ENCODE measurements around the gene GBGT1.

Gene GBGT1

GRCh38 chr9:133121915-133122550, 41.7 kb downstream of the GBGT1 start:
- Mint-ChIP-seq H3K4me3 (peak overlapping the region; percentile 74), H3K4me1 (ENCODE audit: low read depth) (peaks cover 88% of the 10 kb centered on the region), H3K27ac (peak overlapping the region; percentile 92), H3K9me3 (no peaks in the 10 kb centered on the region), H3K36me3 (ENCODE audit: low read depth) (no peaks in the 10 kb centered on the region), H3K27me3 (no peaks in the 10 kb centered on the region)

DNA sequence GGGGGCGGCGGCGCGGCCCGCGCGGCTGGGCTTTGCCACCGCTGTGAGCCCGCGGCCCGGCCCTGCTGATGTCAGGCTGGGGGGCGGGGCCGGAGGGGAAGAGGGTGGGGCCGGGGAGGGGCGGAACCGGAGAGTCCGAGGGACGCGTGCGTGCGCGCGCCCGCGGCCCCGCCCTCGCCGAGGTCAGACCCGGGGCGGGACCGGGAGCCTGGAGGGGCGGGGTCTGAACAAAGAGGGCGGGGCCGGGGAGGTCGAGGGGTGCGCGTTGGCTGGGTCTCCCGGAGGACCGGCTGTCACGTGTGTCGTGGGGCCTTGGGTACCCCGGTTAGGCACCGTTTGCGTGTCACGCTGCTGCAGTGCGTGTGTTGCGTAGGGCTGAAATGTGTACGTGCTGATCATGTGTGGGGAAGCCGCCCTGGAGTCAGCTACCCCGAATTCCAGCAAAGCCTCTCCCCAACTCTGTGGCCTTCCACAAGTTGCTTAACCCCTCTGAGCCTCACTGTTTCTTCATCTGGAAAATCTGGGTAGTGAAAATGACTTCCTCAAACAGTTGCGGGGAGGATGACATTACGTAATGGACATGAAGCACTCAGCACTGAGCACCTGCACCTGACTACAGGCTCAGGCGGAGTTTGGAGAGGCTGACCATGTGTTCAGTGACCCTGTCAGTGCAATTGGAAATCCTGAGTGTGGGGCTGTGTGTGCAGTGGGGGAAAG, 42.4 kb downstream of the GBGT1 start, which contains the start of gene RALGDS:
Gene RALGDS (minus strand): TSS at position 43 of the 717 bp plus-strand sequence. CDS start 86 bp downstream, outside the sequence.
- peak within 1 kb of the TSS; percentile 79 for H3K4me3 Mint-ChIP-seq
- no peaks in the 10 kb centered on the region for H3K9me3 Mint-ChIP-seq
- peak within 1 kb of the TSS; percentile 92 for H3K27ac Mint-ChIP-seq
- H3K27me3 Mint-ChIP-seq = no peaks in the 10 kb centered on the region
- H3K4me1 Mint-ChIP-seq (ENCODE audit: low read depth) = peaks cover 87% of the 10 kb centered on the region
- H3K36me3 Mint-ChIP-seq (ENCODE audit: low read depth) = no peaks in the 10 kb centered on the region

GRCh38 chr9:133120501-133121197, 43.1 kb downstream of the GBGT1 start:
- peak overlapping the region; percentile 65 for H3K27ac Mint-ChIP-seq
- no peaks in the 10 kb centered on the region for H3K27me3 Mint-ChIP-seq
- H3K36me3 Mint-ChIP-seq (ENCODE audit: low read depth) = no peaks in the 10 kb centered on the region
- H3K9me3 Mint-ChIP-seq = no peaks in the 10 kb centered on the region
- peaks cover 87% of the 10 kb centered on the region for H3K4me1 Mint-ChIP-seq (ENCODE audit: low read depth)
- H3K4me3 Mint-ChIP-seq = peak overlapping the region; percentile 79

- H3K4me3 Mint-ChIP-seq = peak overlapping the region; percentile 79
- no peaks in the 10 kb centered on the region for H3K36me3 Mint-ChIP-seq (ENCODE audit: low read depth)
- no peaks in the 10 kb centered on the region for H3K27me3 Mint-ChIP-seq
- H3K27ac Mint-ChIP-seq = peak overlapping the region; percentile 65
- peaks cover 87% of the 10 kb centered on the region for H3K4me1 Mint-ChIP-seq (ENCODE audit: low read depth)
- no peaks in the 10 kb centered on the region for H3K9me3 Mint-ChIP-seq
These were observed 43.7 kb downstream of the GBGT1 start for GRCh38 chr9:133119846-133120500.

GRCh38 chr9:133119103-133119845, 44.4 kb downstream of the GBGT1 start:
- H3K27ac Mint-ChIP-seq = peak overlapping the region; percentile 59
- H3K4me1 Mint-ChIP-seq (ENCODE audit: low read depth) = peaks cover 87% of the 10 kb centered on the region
- H3K27me3 Mint-ChIP-seq = no peaks in the 10 kb centered on the region
- H3K9me3 Mint-ChIP-seq = no peaks in the 10 kb centered on the region
- peak overlapping the region; percentile 79 for H3K4me3 Mint-ChIP-seq
- H3K36me3 Mint-ChIP-seq (ENCODE audit: low read depth) = no peaks in the 10 kb centered on the region

DNA sequence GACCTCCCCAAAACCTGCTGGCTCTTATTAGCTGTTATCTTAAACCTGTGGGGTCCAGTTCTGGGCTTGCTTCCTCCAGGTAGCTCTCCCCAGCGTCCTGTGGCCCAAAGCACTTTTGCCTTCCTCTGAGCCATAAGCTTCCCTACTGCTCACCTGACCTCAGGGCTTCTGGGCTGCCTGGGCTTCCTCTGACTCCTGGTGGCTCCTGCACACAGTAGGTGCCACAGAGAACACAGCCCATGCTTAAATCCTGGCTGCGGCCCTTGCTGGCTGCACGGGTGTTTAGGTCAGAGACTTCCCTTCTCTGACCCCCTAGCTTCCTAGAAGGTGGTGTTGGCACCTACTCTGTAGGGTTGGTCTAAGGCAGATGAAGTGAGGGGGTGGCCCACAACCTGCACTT, 45.1 kb downstream of the GBGT1 start:
- no peaks in the 10 kb centered on the region for H3K27me3 Mint-ChIP-seq
- no peaks in the 10 kb centered on the region for H3K36me3 Mint-ChIP-seq (ENCODE audit: low read depth)
- H3K27ac Mint-ChIP-seq = peak overlapping the region; percentile 59
- H3K9me3 Mint-ChIP-seq = no peaks in the 10 kb centered on the region
- H3K4me3 Mint-ChIP-seq = peak overlapping the region; percentile 38
- peaks cover 87% of the 10 kb centered on the region for H3K4me1 Mint-ChIP-seq (ENCODE audit: low read depth)

DNA sequence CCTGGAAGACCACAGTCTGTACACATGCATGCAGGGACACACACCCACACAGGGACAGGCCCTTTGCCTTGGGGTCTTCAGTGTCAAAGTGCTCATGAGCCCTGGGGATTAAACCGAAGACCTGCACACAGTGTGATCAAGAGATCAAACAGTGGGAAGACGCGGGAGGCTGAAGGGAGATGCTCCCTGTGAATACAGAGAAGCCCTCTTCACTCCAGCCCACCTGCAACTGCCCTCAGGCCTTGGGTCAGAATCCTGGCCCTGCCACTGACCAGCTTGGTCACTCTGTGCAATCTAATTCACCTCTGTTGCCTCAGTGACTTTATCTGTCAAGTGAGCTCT, 45.6 kb downstream of the GBGT1 start:
- Mint-ChIP-seq H3K36me3 (ENCODE audit: low read depth) (no peaks in the 10 kb centered on the region), H3K27me3 (no peaks in the 10 kb centered on the region), H3K4me3 (no peak overlapping the region), H3K4me1 (ENCODE audit: low read depth) (peaks cover 87% of the 10 kb centered on the region), H3K27ac (no peak overlapping the region), H3K9me3 (no peaks in the 10 kb centered on the region)

DNA sequence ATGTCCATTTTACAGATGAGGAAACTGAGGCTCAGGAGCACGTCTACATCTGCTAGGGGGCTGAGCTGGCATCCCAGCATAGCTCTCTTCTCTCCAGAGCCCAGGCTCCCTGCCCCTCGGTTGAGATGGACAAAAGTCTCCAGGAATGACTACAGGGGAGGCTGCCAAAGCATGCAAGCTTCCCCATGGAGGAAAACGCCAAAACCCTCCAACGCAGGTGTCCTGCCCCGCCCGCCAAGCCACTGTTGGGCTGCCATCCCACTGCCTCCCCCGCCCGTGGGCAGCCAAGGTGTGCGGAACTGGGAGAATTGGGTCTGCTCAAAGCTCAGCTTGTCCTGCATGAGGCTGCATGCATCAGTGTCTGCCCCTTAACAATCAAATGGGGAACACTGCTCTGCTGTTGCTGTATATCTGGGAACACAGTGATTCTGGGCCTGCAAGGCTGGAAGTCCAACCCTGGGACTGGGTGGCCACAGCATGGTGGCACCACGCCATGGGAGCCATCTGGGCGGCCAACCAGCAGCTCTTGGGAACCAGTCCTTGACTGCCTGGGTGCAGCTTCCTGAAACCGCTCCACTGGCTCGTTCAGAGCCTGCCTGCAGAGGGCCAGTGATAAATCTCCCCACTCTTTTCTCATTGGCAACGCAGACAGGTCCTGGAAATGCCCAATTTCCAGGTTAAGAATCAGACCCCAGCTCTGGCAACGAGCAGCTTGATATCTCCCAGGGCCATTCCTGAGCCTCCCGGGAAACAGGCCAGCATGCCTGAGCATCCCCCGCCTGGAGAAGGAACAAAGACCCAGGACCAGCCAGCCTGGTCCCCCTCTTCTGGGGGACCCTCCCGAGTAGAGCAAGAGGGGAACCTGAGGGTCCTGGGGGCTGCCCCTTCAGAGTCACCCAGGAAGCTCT, 46.2 kb downstream of the GBGT1 start:
- no peak overlapping the region for H3K27ac Mint-ChIP-seq
- H3K4me3 Mint-ChIP-seq = no peak overlapping the region
- peaks cover 87% of the 10 kb centered on the region for H3K4me1 Mint-ChIP-seq (ENCODE audit: low read depth)
- H3K36me3 Mint-ChIP-seq (ENCODE audit: low read depth) = no peaks in the 10 kb centered on the region
- H3K9me3 Mint-ChIP-seq = no peaks in the 10 kb centered on the region
- H3K27me3 Mint-ChIP-seq = no peaks in the 10 kb centered on the region

DNA sequence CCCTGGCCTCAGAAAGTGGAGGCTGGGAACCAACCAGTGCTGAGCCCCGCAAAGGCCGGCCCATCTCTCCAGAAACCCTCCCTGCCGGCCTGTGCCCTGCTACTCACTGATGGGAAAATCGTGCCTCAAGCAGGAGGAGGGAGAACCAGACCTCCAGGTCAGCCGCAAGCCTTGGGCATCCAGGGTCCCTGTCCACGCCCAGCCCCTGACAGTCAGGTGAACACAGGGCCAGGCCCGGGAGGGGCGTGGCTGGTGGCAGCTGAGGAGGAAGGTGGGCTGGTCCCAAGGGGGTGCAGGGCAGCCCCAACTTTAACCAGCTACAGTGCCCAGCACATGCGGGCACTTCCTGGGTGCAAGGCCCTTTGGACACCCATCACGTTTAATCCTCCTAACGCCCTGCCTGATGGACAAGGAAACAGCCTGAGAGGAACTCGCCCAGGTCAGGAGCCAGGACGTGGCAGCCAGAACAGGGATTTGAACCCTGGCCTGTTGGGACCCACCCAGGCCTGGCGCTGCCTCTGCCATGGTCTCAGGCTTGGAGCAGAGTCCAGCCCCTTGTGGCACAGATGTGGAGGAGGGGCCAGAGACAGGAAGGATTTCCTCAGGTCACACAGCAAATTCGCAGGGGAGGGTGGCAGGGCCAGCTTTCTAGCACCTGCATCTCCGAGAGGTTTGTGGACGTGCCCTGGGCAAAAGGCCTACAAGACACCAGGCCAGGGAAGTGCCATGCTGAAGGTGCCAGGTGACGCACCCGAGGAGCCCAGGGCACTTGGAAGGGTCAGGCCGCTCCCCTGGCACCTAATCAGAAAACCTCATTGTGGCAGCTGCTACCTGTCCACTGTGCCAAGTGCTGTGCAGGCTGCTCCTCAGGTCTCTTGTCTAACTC, 47.1 kb downstream of the GBGT1 start:
- H3K36me3 Mint-ChIP-seq (ENCODE audit: low read depth) = peaks cover under 1% of the 10 kb centered on the region
- H3K27me3 Mint-ChIP-seq = no peaks in the 10 kb centered on the region
- H3K9me3 Mint-ChIP-seq = no peaks in the 10 kb centered on the region
- peak overlapping the region; percentile 52 for H3K4me3 Mint-ChIP-seq
- no peak overlapping the region for H3K27ac Mint-ChIP-seq
- peaks cover 80% of the 10 kb centered on the region for H3K4me1 Mint-ChIP-seq (ENCODE audit: low read depth)

DNA sequence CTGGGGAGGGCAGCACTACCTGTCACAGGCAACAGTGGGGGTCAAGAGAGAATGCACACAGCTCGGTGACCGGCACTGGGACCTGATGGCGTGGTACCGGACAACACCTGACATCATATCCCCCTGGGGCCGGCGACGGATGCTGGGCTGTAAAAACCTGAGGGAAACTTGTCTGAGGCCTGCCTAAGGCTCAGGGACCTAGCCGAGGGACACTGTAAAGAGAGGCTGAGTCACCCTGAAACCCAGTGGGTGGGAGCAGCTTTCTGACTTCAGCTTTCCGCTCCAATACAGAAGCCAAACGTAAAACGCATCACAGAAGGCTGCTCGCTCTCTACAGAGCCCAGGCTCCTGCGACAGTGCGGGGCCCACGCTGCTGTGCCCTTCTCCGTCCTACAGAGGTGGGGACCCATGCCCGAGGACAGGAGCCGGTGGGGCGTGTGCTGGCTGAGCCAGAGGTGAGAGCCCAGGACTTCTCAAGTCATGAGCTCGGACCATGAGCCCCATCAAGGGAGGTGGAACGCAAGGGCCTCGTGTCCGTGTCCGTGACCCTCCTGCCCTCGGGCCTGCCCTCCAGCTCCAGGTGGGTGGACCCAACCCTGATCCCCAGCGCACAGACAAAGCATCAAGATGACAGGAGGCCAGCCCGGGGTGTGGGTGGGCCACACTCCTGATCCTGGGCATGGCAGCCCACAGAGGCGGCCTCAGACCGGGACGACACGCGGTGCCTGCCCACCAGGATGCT, 47.9 kb downstream of the GBGT1 start:
- H3K4me3 Mint-ChIP-seq = peak overlapping the region; percentile 52
- peak overlapping the region; percentile 87 for H3K27ac Mint-ChIP-seq
- H3K36me3 Mint-ChIP-seq (ENCODE audit: low read depth) = peaks cover 3% of the 10 kb centered on the region
- H3K9me3 Mint-ChIP-seq = no peaks in the 10 kb centered on the region
- no peaks in the 10 kb centered on the region for H3K27me3 Mint-ChIP-seq
- H3K4me1 Mint-ChIP-seq (ENCODE audit: low read depth) = peaks cover 76% of the 10 kb centered on the region

DNA sequence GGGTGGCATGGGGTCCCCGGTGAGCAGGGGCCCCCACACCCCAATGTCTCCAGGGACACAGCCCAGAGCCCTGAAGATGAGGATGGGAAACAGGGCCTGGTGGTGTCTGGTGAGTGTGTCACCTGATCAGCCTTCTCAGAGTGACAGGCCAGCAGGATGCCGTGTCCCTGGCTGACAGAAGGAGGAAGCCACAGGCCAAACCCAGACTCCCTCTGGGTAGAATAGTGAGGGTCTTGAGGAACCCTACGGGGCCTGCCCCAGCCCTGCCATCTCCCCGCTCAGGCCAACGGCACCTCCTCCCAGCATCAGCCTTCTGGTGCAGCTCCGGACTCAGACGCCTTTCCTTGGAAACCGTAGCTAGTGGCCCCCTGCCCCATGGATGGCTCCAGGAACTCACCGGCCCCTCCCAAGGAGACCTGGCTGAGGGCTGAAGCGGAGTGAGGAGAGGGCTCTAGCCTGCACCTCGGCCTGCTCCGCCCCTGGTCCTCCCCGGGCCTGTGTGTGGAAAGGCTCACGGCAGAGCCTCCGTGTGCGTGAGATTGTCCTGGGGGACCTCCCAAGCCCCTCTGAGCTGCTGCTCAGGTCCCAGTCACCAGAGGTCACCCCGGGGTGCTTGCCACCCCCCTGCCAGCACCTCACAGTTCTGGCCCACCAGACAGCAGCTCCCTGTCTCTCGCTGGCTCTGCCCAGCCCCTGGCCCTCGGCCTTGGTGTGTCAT, 48.7 kb downstream of the GBGT1 start:
- Mint-ChIP-seq H3K4me1 (ENCODE audit: low read depth) (peaks cover 77% of the 10 kb centered on the region), H3K27me3 (no peaks in the 10 kb centered on the region), H3K9me3 (no peaks in the 10 kb centered on the region), H3K36me3 (ENCODE audit: low read depth) (peaks cover 3% of the 10 kb centered on the region), H3K27ac (peak overlapping the region; percentile 87), H3K4me3 (peak overlapping the region; percentile 52)
